T47D (cell line): ENCODE results near the gene NSUN2.
A peak's percentile ranks its signal among the peaks of the same experiment; 100 is the strongest.
"Not testable (repeated sequence)": the region's sequence is repeated elsewhere in the genome, so short reads cannot be mapped to it uniquely, and the experiment has no call there.

ENCODE experiments used
- DNase-seq, 2 experiments: peaks; one replicate each; pipeline versions ENCODE4 v3.0.0 to v3.0.0-alpha.2; 2011 to 2012; ENCODE audit warnings: low read depth in 1 of 2, low spot score in 1 of 2
- JUND ChIP-seq: IDR thresholded peaks from 2 replicates; pipeline ENCODE4 v1.6.1; 2012; ENCODE audit warnings: low read depth
- in situ Hi-C: cut with HindIII; loops from 2 replicates; pipeline ENCODE4 v1.10.0; 2016; ENCODE audit warnings: low sequenced_read_pairs, low pct_unique_long_range_greater_than_20kb

NSUN2 gene

GRCh38 chr5:6582507-6583048 lies 50.3 kb downstream of the NSUN2 start:
- in situ Hi-C loops, result no loop called here
- DNase-seq, result no peak
- TF ChIP-seq JUND, result no peak

- in situ Hi-C loops, result no loop called here
- no peak for DNase-seq
- TF ChIP-seq JUND, result no peak
Measured at GRCh38 chr5:6581559-6582426, 51.1 kb downstream of the NSUN2 start.

GRCh38 chr5:6581090-6581489 lies 51.8 kb downstream of the NSUN2 start:
- DNase-seq, result no peak
- no peak for TF ChIP-seq JUND
- in situ Hi-C loops, result no loop called here

- DNase-seq, result no peak
- no peak for TF ChIP-seq JUND
- in situ Hi-C loops, result no loop called here
Measured at GRCh38 chr5:6579535-6579934, 53.3 kb downstream of the NSUN2 start.

- in situ Hi-C loops, result no loop called here
- no peak for DNase-seq
- TF ChIP-seq JUND, result no peak
Measured at GRCh38 chr5:6578676-6579343, 54.0 kb downstream of the NSUN2 start.

- in situ Hi-C loops, result no loop called here
- no peak for TF ChIP-seq JUND
- DNase-seq, result peak; percentile 71 to 86
Measured at GRCh38 chr5:6576861-6577501, 55.9 kb downstream of the NSUN2 start.

- in situ Hi-C loops, result no loop called here
- peak in 1 of 2 experiments; percentile 47 for DNase-seq
- TF ChIP-seq JUND, result no peak
Measured at GRCh38 chr5:6574537-6575245, 58.2 kb downstream of the NSUN2 start.

GRCh38 chr5:6574111-6574510 lies 58.7 kb downstream of the NSUN2 start:
- no peak for TF ChIP-seq JUND
- in situ Hi-C loops, result no loop called here

GRCh38 chr5:6573651-6574101 lies 59.2 kb downstream of the NSUN2 start:
- TF ChIP-seq JUND, result no peak
- no peak for DNase-seq
- in situ Hi-C loops, result no loop called here

More at GRCh38 chr5:6574111-6574510, 58.7 kb downstream of the NSUN2 start:
- DNase-seq, result no peak

GRCh38 chr5:6572825-6573380 lies 59.9 kb downstream of the NSUN2 start:
- no peak for DNase-seq
- no peak for TF ChIP-seq JUND
- in situ Hi-C loops, result no loop called here

GRCh38 chr5:6572086-6572824 lies 60.6 kb downstream of the NSUN2 start:
- no peak for DNase-seq
- in situ Hi-C loops, result no loop called here
- no peak for TF ChIP-seq JUND

- in situ Hi-C loops, DNase-seq: not testable (repeated sequence)
Measured at GRCh38 chr5:6571607-6572006, 61.2 kb downstream of the NSUN2 start.
